H1 (cell line): ENCODE data around the gene TLX1.

Experiments used
- BACH1 ChIP-seq: IDR thresholded peaks from 2 replicates; pipeline ENCODE4 v1.6.1; 2012; ENCODE audit warnings: low read length, improper control_type of control experiment
- EZH2 ChIP-seq: fragments of 200-600 bp; sonication (generic); IDR thresholded peaks from 2 replicates; pipeline ENCODE4 v1.7.1; 2012; ENCODE audit warnings: low read depth, mild to moderate bottlenecking, moderate library complexity, low read length, inconsistent platforms; ENCODE audit not compliant: severe bottlenecking
- FOSL1 ChIP-seq: IDR thresholded peaks from 2 replicates; pipeline ENCODE4 v1.6.1; 2011; ENCODE audit warnings: mild to moderate bottlenecking, low read depth, low read length, moderate library complexity; ENCODE audit not compliant: insufficient read depth
- POLR2A ChIP-seq, 2 experiments: IDR thresholded peaks; 1 replicate in 1 of 2; 2 replicates in 1 of 2; pipeline ENCODE4 v1.6.1; 2011; ENCODE audit warnings: low read depth in 2 of 2, low read length in 2 of 2, mild to moderate bottlenecking in 2 of 2; ENCODE audit errors: control extremely low read depth in 1 of 2
- SIN3A ChIP-seq, 2 experiments: IDR thresholded peaks in 1 of 2; conservative IDR thresholded peaks in 1 of 2; 2 replicates each; pipeline ENCODE4 v1.6.1; 2011 to 2012; ENCODE audit warnings: low read length in 2 of 2, improper control_type of control experiment in 1 of 2, low read depth in 1 of 2, mild to moderate bottlenecking in 1 of 2
- TAF1 ChIP-seq: IDR thresholded peaks from 2 replicates; pipeline ENCODE4 v1.6.1; 2011; ENCODE audit warnings: mild to moderate bottlenecking, low read depth, low read length
- YY1 ChIP-seq: IDR thresholded peaks from 2 replicates; pipeline ENCODE4 v1.6.1; 2011; ENCODE audit warnings: low read depth, mild to moderate bottlenecking, low read length
- TF ChIP-seq, protein P1 (sequence below): IDR thresholded peaks from 2 replicates; pipeline ENCODE4 v1.6.1; 2012; ENCODE audit warnings: inconsistent platforms
- TF ChIP-seq, protein P2 (sequence below), 3 experiments: IDR thresholded peaks; 1 replicate in 2 of 3; 2 replicates in 1 of 3; pipeline versions ENCODE4 v1.5.1 to v1.6.1; 2011; ENCODE audit warnings: low read length in 3 of 3, mild to moderate bottlenecking in 3 of 3, inconsistent platforms in 2 of 3, low read depth in 1 of 3, moderate library complexity in 1 of 3; ENCODE audit not compliant: insufficient read depth in 1 of 3; ENCODE audit errors: control extremely low read depth in 1 of 3

- TF ChIP-seq, protein P1, sequence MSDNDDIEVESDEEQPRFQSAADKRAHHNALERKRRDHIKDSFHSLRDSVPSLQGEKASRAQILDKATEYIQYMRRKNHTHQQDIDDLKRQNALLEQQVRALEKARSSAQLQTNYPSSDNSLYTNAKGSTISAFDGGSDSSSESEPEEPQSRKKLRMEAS: no peak
- TF ChIP-seq EZH2 (no peak), FOSL1 (no peak), POLR2A (IDR thresholded peaks at IDR 0.05; ENCODE audit: control extremely low read depth in 1 of 2, low read depth in 2 of 2, low read length in 2 of 2) (no peak), SIN3A (conservative IDR thresholded peaks at IDR 0.05 in 1 of 2, IDR thresholded peaks at IDR 0.05 in 1 of 2; ENCODE audit: low read depth in 1 of 2, low read length in 2 of 2) (no peak), TAF1 (no peak), YY1 (no peak), BACH1 (no peak)
- TF ChIP-seq, protein P2, sequence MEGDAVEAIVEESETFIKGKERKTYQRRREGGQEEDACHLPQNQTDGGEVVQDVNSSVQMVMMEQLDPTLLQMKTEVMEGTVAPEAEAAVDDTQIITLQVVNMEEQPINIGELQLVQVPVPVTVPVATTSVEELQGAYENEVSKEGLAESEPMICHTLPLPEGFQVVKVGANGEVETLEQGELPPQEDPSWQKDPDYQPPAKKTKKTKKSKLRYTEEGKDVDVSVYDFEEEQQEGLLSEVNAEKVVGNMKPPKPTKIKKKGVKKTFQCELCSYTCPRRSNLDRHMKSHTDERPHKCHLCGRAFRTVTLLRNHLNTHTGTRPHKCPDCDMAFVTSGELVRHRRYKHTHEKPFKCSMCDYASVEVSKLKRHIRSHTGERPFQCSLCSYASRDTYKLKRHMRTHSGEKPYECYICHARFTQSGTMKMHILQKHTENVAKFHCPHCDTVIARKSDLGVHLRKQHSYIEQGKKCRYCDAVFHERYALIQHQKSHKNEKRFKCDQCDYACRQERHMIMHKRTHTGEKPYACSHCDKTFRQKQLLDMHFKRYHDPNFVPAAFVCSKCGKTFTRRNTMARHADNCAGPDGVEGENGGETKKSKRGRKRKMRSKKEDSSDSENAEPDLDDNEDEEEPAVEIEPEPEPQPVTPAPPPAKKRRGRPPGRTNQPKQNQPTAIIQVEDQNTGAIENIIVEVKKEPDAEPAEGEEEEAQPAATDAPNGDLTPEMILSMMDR (IDR thresholded peaks at IDR 0.05; ENCODE audit: control extremely low read depth in 1 of 3, insufficient read depth in 1 of 3, low read depth in 1 of 3, low read length in 3 of 3): no peak
Observed at GRCh38 chr10:101124933-101125332, 6.2 kb upstream of the TLX1 start.
